Stromal cell of bone marrow (primary cell): ENCODE measurements around the gene TMPRSS12.
"Not testable (repeated sequence)": the region's sequence is repeated elsewhere in the genome, so short reads cannot be mapped to it uniquely, and the experiment has no call there.

Experiments
- DNase-seq: peaks from one replicate; pipeline ENCODE4 v3.0.0-alpha.2; 2012; ENCODE audit warnings: low read depth

TMPRSS12 gene

GRCh38 chr12:50926932-50927331 is 84.2 kb downstream of the TMPRSS12 start:
- not testable (repeated sequence) for DNase-seq

DNA sequence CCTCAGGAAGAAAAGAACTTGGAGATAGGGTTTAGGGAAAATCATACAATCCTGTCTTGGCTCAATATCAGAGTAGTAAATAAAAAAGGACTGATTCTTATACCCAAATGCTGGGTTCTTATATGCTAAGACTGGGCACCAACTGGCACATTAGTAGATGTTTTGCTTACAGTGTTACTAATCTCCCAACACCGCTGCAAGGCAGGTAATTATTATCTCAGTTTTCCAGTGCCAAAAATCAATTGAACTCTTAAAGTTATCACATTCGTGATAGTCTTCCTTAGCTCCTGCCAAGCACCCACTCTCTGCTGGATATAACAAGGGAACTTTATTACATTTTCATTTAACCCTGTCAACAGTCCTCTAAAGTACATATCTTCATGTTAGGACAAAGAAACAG is 84.6 kb downstream of the TMPRSS12 start:
- DNase-seq = no peak

- no peak for DNase-seq
Observed at GRCh38 chr12:50927766-50928224, 85.1 kb downstream of the TMPRSS12 start.

- DNase-seq = no peak
Observed at GRCh38 chr12:50928392-50928791, 85.7 kb downstream of the TMPRSS12 start.

GRCh38 chr12:50929831-50930230 is 87.1 kb downstream of the TMPRSS12 start:
- no peak for DNase-seq

DNA sequence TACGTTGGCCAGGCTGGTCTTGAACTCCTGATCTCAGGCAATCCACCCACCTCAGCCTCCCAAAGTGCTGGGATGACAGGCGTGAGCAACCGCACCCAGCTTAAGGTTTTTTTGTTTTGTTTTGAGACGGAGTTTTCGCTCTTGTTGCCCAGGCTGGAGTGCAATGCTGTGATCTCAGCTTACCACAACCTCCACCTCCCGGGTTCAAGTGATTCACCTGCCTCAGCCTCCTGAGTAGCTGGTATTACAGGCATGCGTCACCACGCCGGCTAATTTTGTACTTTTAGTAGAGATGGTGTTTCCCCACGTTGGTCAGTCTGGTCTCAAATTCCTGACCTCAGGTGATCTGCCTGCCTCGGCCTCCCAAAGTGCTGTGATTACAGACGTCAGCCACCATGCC is 87.8 kb downstream of the TMPRSS12 start:
- DNase-seq = not testable (repeated sequence)

DNA sequence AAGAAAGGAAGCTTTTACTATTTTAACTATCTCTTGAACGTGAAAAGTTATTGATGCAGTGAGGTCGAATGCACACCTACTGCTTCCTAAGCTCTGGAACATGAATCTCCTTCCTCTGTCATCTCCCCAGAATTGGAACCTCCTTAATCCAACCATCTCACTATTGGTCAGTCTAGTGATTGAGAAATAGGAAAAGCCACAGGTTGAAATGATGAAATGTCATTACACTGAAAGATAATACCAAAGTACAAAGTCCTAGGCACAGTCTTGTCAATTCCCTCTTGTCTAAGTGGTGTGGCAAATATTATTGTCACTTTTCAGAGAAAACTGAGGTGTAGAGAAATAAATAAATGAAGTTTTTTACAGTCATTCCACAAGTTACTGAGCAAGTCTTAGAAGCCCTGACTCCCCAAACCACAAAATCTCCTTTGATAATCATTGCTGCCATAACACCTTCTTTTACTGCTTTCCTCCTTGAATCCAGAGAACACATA is 90.1 kb downstream of the TMPRSS12 start:
- no peak for DNase-seq

- DNase-seq = no peak
Observed at GRCh38 chr12:50933459-50934124, 90.9 kb downstream of the TMPRSS12 start.

- DNase-seq = no peak
Observed at GRCh38 chr12:50934371-50934851, 91.7 kb downstream of the TMPRSS12 start.

- DNase-seq = no peak
Observed at GRCh38 chr12:50934981-50935807, 92.5 kb downstream of the TMPRSS12 start.

DNA sequence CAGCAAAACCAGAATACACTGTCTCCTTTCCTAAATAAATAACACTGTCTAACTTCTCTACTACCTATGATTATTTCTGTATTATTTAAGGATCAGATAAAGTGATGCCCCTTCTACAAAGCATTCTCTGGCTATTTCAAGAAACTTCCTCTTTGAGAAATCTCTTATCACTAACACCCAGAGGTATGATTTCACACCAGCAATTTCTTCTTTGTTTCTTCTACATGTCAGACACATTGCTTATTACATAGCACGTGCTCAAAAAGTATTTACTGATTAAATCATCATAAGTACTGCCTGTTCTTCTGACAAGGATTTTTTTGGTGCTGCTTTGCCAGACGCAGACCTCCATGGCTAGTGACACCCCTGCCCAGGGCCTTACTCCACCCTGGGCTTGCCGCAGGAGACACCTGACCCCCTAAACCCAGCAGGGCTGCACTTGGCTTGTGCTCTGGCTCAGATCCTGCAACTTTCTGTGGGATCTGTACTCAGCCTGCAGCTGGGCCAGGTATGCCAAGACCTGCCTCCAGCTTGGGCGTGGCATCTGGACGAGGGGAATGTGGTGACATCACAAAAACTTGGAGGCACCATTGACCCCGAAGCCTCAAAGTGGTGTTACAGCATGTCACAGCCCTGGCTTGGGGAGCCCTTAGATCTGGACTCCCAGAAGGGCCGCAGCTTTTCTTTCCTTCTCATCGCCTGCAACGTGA is 94.2 kb downstream of the TMPRSS12 start:
- DNase-seq = no peak
